ENCODE measurements around the gene FTSJ3. TPM values are rescaled to one million over a fixed set of nuclear protein-coding genes. Genes with fewer than 3 reads are reported as not detected.

FTSJ3 gene
- total and polyA plus RNA-seq, 9 donors: 21.3 to 47.0 (median 34.7) TPM

DNA sequence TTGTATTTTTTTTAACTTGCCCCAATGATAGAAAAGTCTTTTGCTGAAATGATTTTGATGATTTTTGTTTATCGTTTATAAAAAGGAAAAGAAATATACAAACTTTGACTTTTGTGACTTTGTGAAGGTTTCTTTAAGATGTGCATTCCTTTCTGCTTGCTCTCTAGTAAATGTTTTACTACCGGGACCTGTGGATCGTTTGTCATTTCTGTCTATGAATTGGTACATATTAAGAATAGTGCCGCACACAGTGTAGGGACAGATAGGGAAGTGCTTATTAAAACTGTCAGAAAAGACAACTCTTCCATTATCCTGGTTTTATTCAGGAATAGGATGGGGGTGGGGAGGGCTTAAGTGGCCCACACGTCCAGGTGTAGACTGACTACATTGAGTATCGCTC, 8.3 kb downstream of the FTSJ3 start:
- no peaks in the 10 kb centered on the region for H3K27me3 ChIP-seq
- H3K36me3 ChIP-seq: no peaks in the 10 kb centered on the region
- no peak overlapping the region for H3K27ac ChIP-seq
- TF ChIP-seq EP300 (IDR thresholded peaks at IDR 0.05) (no peak), CTCF (IDR thresholded peaks at IDR 0.05) (no peak), POLR2A (IDR thresholded peaks at IDR 0.05) (no peak)
- 64 to 71% (median 69%) methylated on average over 6 of the region's 6 CpGs for WGBS, 3 donors
- DNase-seq: no peak
- H3K4me3 ChIP-seq: no peak overlapping the region
- H3K9me3 ChIP-seq: no peaks in the 10 kb centered on the region
- H3K4me1 ChIP-seq (ENCODE audit: insufficient read depth): no peaks in the 10 kb centered on the region
- intact Hi-C loops (cut with DNase I): no loop called here

GRCh38 chr17:63817736-63818385, 9.6 kb downstream of the FTSJ3 start:
- Histone ChIP-seq H3K27me3 (no peaks in the 10 kb centered on the region), H3K9me3 (no peaks in the 10 kb centered on the region), H3K36me3 (no peaks in the 10 kb centered on the region), H3K4me3 (no peak overlapping the region), H3K4me1 (ENCODE audit: insufficient read depth) (no peaks in the 10 kb centered on the region), H3K27ac (no peak overlapping the region)
- WGBS, 3 donors: 88 to 93% (median 91%) methylated on average over 27 of the region's 27 CpGs
- DNase-seq: peak in 1 of 5 donors; percentile 17
- intact Hi-C loops (cut with DNase I): no loop called here
- TF ChIP-seq EP300 (IDR thresholded peaks at IDR 0.05): no peak
- TF ChIP-seq POLR2A (IDR thresholded peaks at IDR 0.05): no peak
- TF ChIP-seq CTCF (IDR thresholded peaks at IDR 0.05): no peak

DNA sequence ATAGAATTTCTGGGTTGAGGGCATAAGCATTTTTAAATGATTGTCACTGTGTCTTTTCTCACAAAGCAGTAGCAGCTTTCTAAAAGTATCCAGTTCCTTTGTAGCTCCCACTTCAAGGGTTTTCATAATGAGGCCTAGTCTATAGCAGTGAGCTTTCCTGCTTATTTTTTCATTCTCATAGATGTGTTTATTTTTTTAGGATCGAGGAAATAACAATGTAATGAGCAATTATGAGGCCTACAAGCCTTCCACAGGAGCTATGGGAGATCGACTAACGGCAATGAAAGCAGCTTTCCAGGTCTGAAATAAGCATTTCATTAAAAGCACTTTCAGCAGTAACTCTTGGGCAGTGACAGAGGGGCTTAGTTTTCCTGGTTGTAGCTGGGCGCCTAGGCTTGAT, 10.8 kb downstream of the FTSJ3 start:
- 74 to 85% (median 77%) methylated on average over 4 of the region's 4 CpGs for WGBS, 3 donors

GRCh38 chr17:63816123-63816522, 11.3 kb downstream of the FTSJ3 start:
- Histone ChIP-seq H3K27ac (no peak overlapping the region), H3K27me3 (no peaks in the 10 kb centered on the region), H3K4me1 (ENCODE audit: insufficient read depth) (no peaks in the 10 kb centered on the region), H3K4me3 (no peak overlapping the region), H3K9me3 (no peaks in the 10 kb centered on the region), H3K36me3 (no peaks in the 10 kb centered on the region)
- DNase-seq: no peak
- intact Hi-C loops (cut with DNase I): no loop called here
- WGBS, 3 donors: 73 to 82% (median 79%) methylated on average over 2 of the region's 2 CpGs
- no peak for TF ChIP-seq CTCF (IDR thresholded peaks at IDR 0.05)
- no peak for TF ChIP-seq EP300 (IDR thresholded peaks at IDR 0.05)
- no peak for TF ChIP-seq POLR2A (IDR thresholded peaks at IDR 0.05)

More for the DNA sequence above, 10.8 kb downstream of the FTSJ3 start:
- Histone ChIP-seq H3K9me3 (no peaks in the 10 kb centered on the region), H3K27ac (no peak overlapping the region), H3K36me3 (no peaks in the 10 kb centered on the region), H3K4me3 (no peak overlapping the region), H3K27me3 (no peaks in the 10 kb centered on the region), H3K4me1 (ENCODE audit: insufficient read depth) (no peaks in the 10 kb centered on the region)
- DNase-seq: no peak
- no peak for TF ChIP-seq CTCF (IDR thresholded peaks at IDR 0.05)
- no peak for TF ChIP-seq POLR2A (IDR thresholded peaks at IDR 0.05)
- intact Hi-C loops (cut with DNase I): no loop called here

Data from ovary (tissue), 9 donors.